NCI-H69 (cell line): ENCODE results near the gene BRINP1.

Experiments
- DNase-seq: peaks from one replicate; lab custom pipeline; 2025; lab: John Stamatoyannopoulos, UW

BRINP1 gene, protein sequence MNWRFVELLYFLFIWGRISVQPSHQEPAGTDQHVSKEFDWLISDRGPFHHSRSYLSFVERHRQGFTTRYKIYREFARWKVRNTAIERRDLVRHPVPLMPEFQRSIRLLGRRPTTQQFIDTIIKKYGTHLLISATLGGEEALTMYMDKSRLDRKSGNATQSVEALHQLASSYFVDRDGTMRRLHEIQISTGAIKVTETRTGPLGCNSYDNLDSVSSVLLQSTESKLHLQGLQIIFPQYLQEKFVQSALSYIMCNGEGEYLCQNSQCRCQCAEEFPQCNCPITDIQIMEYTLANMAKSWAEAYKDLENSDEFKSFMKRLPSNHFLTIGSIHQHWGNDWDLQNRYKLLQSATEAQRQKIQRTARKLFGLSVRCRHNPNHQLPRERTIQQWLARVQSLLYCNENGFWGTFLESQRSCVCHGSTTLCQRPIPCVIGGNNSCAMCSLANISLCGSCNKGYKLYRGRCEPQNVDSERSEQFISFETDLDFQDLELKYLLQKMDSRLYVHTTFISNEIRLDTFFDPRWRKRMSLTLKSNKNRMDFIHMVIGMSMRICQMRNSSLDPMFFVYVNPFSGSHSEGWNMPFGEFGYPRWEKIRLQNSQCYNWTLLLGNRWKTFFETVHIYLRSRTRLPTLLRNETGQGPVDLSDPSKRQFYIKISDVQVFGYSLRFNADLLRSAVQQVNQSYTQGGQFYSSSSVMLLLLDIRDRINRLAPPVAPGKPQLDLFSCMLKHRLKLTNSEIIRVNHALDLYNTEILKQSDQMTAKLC

DNA sequence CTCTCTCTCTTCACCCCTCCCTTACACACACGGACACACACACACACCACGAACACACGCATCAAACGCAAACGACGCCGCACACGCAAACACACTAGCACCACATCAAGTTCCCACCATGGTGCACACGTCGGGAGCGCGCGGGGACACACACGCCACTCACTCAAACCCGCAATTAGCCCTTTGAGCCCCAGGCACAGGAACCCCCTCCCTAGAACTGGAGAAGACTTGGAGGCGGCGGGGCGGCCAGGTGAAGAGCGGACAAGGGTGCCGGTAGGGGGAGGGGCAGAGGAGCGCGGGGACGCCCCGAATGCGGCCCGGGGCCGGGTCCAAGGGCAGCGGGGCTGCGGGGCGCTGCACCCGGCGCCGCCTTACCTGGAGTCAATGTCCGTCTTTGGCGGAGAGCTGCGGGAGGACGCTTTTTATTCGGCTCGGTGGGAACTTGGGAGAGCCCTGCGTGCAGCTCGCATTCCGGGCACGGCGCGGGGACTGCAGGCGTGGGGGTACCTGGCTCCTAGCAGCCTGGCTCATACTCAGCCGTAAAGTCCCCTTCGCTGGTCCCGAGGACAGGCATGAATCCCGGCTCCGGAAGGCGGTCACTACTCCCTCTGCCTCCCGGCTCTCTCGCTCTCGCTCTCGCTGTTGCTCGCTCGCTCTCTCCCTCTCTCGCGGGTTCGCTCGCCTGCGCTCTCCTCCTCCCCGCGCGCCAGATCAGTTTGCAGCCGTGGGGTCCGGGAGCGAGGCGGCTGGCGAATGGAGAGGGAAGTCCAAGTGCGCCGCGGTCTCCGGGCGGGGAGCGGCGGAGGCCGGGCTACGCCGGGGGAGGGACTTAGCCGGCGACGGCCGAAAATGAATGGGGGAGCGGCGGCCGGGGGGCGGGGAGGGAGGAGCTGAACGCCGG is at the start of gene BRINP1:
Gene BRINP1 (minus strand): TSS at position 755 of the 901 bp plus-strand sequence. CDS start 56,080 bp downstream, outside the sequence.
- DNase-seq = peak; percentile 89

DNA sequence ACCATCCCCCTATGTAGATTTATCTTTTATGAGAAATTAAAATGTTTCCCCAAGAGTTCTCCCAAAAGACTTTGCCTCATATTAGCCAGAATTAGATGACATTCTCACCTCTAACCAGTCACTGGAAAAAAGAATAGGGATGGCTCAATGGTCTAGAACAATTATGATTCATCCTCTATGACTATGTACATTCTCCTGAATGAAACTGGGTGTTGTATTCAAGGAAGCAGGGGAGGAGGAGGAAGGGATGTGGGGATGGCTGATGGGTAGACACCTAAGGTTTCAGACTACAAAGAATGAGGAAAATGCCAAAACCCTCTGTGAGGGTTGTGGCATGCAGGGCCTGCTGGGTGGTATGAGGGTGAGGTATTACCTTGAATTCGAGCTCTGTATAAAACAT is 49.5 kb upstream of the BRINP1 start:
- no peak for DNase-seq

DNA sequence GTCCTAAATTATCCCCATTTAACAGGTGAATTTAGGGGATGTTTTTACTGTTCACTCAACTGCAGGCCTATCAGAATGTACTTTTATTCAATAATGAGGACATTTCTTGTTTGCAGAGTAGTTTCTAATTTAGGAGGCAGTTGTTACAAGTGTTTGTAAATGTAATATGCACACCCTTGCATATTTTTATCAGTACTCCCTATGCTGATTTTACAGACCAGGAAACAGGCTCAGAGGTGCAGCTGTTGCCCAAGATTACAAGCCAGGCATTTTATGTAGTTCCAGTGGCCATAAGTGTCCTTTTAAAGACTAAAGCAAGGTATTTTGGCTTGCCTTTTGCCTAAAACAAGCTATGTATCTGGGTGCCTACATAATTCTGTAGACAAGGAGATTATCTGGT is 47.6 kb upstream of the BRINP1 start:
- no peak for DNase-seq

DNA sequence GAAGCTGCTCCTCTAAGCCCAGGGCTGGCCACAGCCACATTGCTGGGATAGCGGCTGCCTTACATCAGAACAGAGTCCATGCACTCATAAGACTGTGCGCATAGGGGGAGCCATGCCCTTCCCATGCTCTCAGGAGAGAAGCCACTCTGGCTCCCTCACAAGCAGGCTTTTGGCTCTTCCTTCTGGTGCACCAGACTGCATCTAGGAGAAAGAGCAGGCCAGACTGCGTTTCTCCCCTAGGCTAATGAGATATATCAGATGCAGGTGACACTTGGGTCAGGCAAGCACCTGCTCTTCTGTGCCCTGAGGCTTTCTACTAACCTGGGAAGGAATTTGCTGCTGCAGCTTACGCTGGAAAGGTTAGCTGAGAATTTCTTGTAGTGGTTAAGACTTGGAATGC is 43.2 kb upstream of the BRINP1 start:
- peak; percentile 69 for DNase-seq

DNA sequence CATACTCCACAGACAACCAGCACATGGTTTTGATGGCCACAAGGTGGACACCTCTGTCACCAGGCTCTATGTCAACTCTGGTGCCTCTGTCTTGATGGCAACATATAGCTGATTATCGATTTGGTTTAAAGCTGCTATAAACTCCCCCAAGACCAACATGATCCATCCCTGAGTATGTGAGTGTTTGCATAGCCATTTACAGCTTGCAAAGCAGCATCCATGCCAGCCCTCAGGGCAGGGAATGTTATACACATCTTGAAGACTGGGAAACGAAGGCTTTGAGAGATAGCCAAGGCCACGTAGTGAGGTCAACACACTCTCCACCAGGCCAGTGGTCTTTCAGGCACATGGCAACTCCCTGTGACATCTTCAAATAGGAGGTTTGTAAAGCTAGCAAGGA is 40.3 kb upstream of the BRINP1 start:
- peak; percentile 19 for DNase-seq

- no peak for DNase-seq
Measured at GRCh38 chr9:119400606-119401005, 31.4 kb upstream of the BRINP1 start.

DNA sequence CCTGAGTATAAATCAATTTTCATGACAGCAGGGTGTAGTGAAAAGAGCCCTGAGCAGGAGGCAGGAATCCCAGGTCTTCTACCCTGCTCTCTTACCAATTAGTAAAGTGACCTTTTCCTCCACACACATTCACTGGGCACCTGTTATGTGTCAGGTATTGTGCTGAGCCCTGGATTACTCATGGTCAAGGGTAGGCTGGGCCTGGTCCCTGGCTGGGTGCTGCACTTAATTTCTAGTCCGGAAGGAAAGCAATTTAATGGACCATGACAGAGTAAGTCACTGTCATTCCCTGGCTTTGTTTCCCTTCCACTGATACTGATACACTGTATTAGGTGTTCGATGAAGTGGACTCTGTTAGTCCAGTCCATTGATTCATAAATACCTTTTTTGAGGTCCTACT is 29.1 kb upstream of the BRINP1 start:
- peak; percentile 88 for DNase-seq

DNA sequence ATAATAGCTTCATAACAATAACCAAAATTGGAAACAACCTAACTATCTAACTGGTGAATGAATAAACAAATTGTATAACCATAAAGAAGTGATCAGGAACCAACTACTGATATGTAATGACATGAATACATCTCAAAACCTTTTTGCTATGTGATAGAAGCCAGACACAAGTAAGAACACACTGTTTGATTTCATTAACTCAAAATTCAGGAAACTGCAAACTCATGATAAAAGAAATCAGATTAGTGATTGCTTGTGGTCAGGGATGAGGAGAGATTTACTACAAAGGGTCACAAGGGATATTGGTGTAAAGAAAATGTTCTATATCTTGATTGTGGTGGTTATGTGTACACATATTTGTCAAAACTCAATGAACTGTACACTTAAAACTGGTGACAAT is 22.6 kb upstream of the BRINP1 start:
- DNase-seq = no peak

DNA sequence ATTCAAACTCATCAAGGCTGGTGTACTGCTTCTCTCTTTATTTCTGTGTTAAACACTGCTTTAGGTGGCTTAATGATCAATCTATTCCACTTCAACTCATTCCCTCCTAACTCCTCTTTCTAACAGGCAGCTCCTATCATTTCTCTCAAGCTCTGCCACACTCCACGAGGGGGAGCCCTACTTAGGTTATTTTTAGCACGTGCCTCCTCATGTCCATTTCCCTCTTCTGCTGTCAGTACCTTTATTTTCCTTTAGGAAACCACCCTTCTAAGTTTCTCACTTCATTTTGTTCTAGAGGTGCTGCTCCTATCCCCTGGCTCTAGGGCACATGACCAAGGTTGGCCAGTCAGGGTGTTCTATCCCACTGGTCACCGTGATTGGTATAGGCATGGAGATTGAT is 6.7 kb upstream of the BRINP1 start:
- peak; percentile 67 for DNase-seq

DNA sequence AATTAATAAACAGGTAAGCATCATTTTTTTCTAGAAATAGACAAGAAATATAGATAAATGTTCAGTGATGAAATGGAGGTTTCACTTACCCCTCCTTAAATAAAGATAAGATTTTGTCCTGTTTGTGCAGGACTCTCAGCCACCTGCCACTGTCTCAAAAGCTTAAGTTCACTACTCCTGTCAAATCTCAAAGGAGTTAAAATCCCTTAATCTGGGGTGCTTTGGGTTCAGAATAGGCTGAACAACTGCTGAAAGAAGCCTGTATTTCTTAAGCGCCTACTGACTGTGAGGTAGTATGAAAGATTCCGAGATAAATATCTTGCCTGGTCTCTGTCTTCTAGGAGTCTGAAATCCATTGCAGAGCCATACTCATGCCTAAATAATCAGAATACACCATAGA is 3.7 kb upstream of the BRINP1 start:
- DNase-seq = no peak

DNA sequence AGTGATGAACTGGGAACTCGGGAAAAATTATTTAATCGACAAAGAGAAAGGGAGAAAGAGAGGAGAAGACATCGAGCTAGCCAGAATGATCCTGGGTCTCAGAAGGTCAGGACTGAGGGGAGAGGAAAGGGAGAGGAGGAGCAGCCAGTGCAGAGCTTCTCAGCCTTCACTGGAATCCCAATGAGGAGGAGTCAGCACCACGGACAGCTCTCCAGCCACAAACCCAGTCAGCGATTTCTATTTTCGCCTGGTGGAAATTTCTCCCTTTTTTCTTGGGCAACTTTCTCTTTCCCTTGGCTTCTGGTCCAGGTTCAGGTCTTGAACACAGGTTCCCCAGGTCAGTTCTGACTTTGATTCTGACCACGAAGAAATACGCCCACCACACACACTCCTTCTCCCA is 1.6 kb upstream of the BRINP1 start:
- DNase-seq = no peak

GRCh38 chr9:119369680-119370366 is 588 bp upstream of the BRINP1 start:
- DNase-seq = peak; percentile 59

- DNase-seq = peak; percentile 50
Measured at GRCh38 chr9:119368179-119368578, 1.1 kb downstream of the BRINP1 start.

DNA sequence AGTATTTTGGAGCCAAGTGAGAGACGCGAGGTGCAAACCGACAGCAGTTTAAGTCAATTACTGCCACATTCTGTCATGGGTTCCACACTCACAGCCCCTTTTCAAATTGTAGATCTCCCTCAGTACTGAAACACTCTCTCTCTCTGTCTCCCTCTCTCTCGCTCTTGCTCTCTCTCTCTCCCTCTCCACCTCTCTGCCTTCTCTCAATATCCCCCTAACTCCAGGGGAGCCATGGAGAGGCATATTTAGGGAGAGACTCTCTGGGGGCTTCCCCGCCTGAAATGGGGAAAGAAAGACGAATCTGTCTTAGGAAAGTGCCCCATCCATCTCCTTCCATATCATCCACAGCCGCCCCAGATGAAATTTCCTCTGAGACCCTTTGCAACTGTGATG is 1.6 kb downstream of the BRINP1 start:
- peak; percentile 36 for DNase-seq

DNA sequence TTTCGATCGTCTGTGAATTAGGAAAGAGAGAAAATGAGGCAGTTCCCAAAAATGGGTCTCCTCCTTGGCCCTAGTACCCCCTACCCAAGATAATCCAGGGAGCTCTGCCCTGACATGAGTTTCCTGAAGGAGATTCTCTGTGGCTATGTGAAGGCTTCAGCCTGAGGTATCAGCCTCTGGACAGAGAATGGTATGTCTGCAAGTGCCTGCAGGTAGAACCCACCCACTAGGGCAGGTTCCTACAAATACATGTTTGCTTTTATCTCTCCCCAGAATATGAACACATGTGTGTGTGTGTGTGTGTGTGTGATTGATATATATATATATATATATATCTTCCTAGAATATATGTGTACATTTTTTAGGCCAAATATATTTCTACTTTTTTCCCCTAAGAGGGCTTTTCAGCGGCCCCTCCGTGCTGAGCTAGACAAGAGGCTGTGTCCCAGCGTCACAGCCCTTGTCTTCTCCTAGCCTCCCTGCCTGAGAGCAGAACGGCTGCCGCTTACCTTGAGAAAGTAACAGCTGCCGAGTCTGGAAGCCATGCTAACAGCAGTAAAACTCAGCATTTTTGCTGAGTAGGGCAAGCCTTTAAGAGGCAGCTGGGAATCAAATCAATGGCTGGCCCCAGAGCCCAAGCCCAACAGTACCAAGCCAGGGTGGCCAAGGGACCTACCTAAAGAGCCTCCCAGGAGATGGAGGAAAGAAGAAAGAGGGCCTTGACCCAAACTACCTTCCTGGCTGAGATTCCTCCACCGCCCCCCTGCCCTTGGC is 2.1 kb downstream of the BRINP1 start:
- peak; percentile 36 for DNase-seq

DNA sequence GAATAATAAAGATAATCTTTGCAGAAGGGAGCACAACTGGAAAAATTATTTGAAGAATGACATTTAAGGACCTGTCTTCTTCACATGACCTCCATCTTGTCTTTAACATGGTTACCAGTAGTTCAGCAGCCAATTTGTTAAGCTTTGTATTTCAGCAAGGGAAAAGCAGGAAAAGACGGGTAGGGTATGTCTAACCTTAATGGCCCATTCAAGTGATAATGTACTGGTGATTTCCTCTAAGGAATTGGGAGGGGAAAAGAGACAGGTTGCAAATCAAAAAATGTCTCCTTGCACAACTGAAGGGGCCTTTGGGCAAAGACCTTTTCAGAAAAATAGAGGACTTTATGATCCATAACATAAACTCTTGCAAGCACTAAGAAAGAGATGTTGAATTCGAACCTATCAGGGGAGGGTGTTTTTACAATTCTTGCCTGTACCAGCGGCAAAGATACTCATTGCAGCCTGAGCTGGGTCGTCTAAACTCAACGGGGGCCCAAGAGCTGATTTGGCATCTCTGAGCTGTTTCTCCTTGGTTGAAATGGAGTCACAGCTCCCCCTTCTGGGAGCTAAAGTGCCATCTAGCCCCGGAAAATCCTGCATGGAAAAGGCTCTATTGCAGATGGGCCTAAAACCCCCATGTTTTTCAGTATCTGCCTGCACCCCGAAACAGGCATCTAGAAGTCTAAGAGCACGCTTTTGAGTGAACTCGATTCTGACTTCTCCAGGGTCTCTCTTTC is 3.8 kb downstream of the BRINP1 start:
- peak; percentile 90 for DNase-seq

GRCh38 chr9:119360237-119360636 is 9.0 kb downstream of the BRINP1 start:
- no peak for DNase-seq

GRCh38 chr9:119357336-119358096 is 11.7 kb downstream of the BRINP1 start:
- DNase-seq = peak; percentile 61

GRCh38 chr9:119349351-119349825 is 19.8 kb downstream of the BRINP1 start:
- DNase-seq = peak; percentile 68
